Measurements from ENCODE around the gene RPIA.

RPIA gene

GRCh38 chr2:88697370-88698026 is 6.0 kb downstream of the RPIA start:
- DNase-seq: peak; percentile 36 to 47
- no peak for TF ChIP-seq POLR2A (IDR thresholded peaks at IDR 0.05; ENCODE audit: low read length)
- no peak for TF ChIP-seq GATA1 (IDR thresholded peaks at IDR 0.05; ENCODE audit: low read depth, low read length)

- no peak for TF ChIP-seq POLR2A (IDR thresholded peaks at IDR 0.05; ENCODE audit: low read length)
- no peak for TF ChIP-seq GATA1 (IDR thresholded peaks at IDR 0.05; ENCODE audit: low read depth, low read length)
- DNase-seq: peak in 1 of 2 experiments; percentile 23
Observed at GRCh38 chr2:88698027-88698413, 6.5 kb downstream of the RPIA start.

GRCh38 chr2:88698498-88699233 is 7.2 kb downstream of the RPIA start:
- DNase-seq: no peak
- TF ChIP-seq GATA1 (IDR thresholded peaks at IDR 0.05; ENCODE audit: low read depth, low read length): no peak

- no peak for TF ChIP-seq POLR2A (IDR thresholded peaks at IDR 0.05; ENCODE audit: low read length)
- TF ChIP-seq GATA1 (IDR thresholded peaks at IDR 0.05; ENCODE audit: low read depth, low read length): no peak
- no peak for DNase-seq
Observed at GRCh38 chr2:88707003-88707402, 15.5 kb downstream of the RPIA start.

- DNase-seq: no peak
- no peak for TF ChIP-seq GATA1 (IDR thresholded peaks at IDR 0.05; ENCODE audit: low read depth, low read length)
- TF ChIP-seq POLR2A (IDR thresholded peaks at IDR 0.05; ENCODE audit: low read length): no peak
Observed at GRCh38 chr2:88709181-88709631, 17.7 kb downstream of the RPIA start.

GRCh38 chr2:88711289-88711688 is 19.8 kb downstream of the RPIA start:
- DNase-seq: peak; percentile 25 to 82

GRCh38 chr2:88711897-88712296 is 20.4 kb downstream of the RPIA start:
- no peak for DNase-seq
- TF ChIP-seq POLR2A (IDR thresholded peaks at IDR 0.05; ENCODE audit: low read length): no peak
- TF ChIP-seq GATA1 (IDR thresholded peaks at IDR 0.05; ENCODE audit: low read depth, low read length): no peak

More at GRCh38 chr2:88711289-88711688, 19.8 kb downstream of the RPIA start:
- TF ChIP-seq GATA1 (IDR thresholded peaks at IDR 0.05; ENCODE audit: low read depth, low read length): no peak

- TF ChIP-seq GATA1 (IDR thresholded peaks at IDR 0.05; ENCODE audit: low read depth, low read length) (no peak), POLR2A (IDR thresholded peaks at IDR 0.05; ENCODE audit: low read length) (no peak)
- no peak for DNase-seq
Observed at GRCh38 chr2:88713408-88713807, 21.9 kb downstream of the RPIA start.

GRCh38 chr2:88714667-88715066 is 23.2 kb downstream of the RPIA start:
- DNase-seq: no peak

GRCh38 chr2:88720399-88720798 is 28.9 kb downstream of the RPIA start:
- no peak for DNase-seq
- no peak for TF ChIP-seq POLR2A (IDR thresholded peaks at IDR 0.05; ENCODE audit: low read length)
- TF ChIP-seq GATA1 (IDR thresholded peaks at IDR 0.05; ENCODE audit: low read depth, low read length): no peak

More at GRCh38 chr2:88714667-88715066, 23.2 kb downstream of the RPIA start:
- no peak for TF ChIP-seq GATA1 (IDR thresholded peaks at IDR 0.05; ENCODE audit: low read depth, low read length)

- DNase-seq: no peak
- no peak for TF ChIP-seq POLR2A (IDR thresholded peaks at IDR 0.05; ENCODE audit: low read length)
- TF ChIP-seq GATA1 (IDR thresholded peaks at IDR 0.05; ENCODE audit: low read depth, low read length): no peak
Observed at GRCh38 chr2:88721268-88721667, 29.8 kb downstream of the RPIA start.

- TF ChIP-seq POLR2A (IDR thresholded peaks at IDR 0.05; ENCODE audit: low read length) (no peak), GATA1 (IDR thresholded peaks at IDR 0.05; ENCODE audit: low read depth, low read length) (no peak)
Observed at GRCh38 chr2:88724643-88725332, 33.3 kb downstream of the RPIA start.

GRCh38 chr2:88729061-88729745 is 37.7 kb downstream of the RPIA start:
- no peak for DNase-seq
- TF ChIP-seq GATA1 (IDR thresholded peaks at IDR 0.05; ENCODE audit: low read depth, low read length): no peak
- TF ChIP-seq POLR2A (IDR thresholded peaks at IDR 0.05; ENCODE audit: low read length): no peak

More at GRCh38 chr2:88724643-88725332, 33.3 kb downstream of the RPIA start:
- DNase-seq: no peak
